GM18951 (cell line): ENCODE results near the gene RIPOR3.
"Not testable (repeated sequence)": the region's sequence is repeated elsewhere in the genome, so short reads cannot be mapped to it uniquely, and the experiment has no call there.

Experiments
- POLR2A ChIP-seq: IDR thresholded peaks from 4 replicates; pipeline ENCODE4 v1.6.1; 2011; ENCODE audit warnings: mild to moderate bottlenecking; ENCODE audit not compliant: insufficient read length, insufficient read depth; ENCODE audit errors: extremely low read depth
- in situ Hi-C: fragments of 300-500 bp; cut with MboI; formaldehyde crosslinking; loops from one replicate; pipeline ENCODE4 v1.12.0; 2022; ENCODE audit warnings: low sequenced_read_pairs, mixed read lengths, inconsistent platforms; ENCODE audit not compliant: unreplicated experiment

RIPOR3 gene

DNA sequence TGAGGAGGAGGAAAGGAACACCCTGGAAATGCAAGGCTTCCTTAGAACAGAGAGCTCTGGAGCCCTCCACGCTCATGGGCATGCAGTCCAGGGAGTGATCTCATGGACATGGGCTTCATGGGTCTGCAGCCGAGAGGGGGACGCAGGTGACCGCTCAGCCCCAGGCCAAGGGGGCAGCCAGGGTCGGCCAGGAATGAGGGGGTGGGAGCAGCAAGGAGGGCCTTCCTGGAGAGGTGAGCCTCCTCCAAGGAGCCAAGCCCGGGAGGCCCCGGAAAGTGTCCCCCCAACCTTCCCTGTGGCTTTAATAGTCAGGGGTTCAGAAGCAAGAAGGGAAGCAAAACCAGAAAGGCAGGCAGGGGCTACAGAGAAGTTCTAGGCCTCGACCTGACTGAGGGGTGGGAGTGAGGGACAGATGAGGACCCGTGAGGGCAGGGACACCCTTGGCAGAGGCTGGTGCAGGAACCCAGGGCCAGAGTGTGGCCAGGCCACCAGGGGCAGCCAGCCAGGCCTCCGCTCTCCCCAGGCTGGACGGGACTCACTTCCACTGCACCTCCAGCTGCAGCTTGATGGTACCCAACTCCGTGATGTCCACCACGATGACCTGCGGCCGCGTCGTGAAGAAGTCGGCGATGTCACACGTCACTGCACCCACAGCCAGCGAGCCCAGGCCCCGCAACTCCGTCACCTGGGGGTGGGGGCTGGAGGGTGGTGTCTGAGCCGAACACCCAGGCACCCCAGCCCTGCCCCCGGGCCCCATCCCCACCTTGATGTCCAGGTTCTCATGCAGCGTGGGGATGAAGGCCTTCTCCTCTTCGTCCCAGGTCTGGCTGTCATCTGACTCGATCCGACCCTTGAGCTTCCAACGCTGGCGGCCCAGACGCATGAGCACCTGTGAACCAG lies 83.2 kb downstream of the RIPOR3 start:
- TF ChIP-seq POLR2A, result no peak
- in situ Hi-C loops, result no loop called here

DNA sequence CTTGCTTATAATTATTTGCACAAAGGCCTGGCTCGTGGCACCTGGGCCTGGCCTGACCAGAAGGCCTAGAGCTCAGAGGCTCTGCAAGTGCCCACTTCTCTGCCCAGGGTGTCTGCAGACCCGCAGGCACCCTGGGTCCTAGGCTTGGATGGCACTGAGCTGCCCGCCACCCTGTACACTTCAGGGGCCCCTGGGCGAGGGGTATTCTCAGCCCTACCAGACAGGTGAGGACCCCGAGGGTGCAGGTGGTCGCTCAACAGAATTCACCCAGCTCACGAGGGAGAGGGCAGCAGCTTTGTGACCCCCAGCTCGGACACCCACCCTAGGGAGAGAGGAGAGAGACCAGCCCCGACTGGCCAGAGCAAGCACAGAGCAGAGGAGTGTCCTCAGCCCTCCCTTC lies 83.9 kb downstream of the RIPOR3 start:
- in situ Hi-C loops, result no loop called here
- TF ChIP-seq POLR2A, result no peak

DNA sequence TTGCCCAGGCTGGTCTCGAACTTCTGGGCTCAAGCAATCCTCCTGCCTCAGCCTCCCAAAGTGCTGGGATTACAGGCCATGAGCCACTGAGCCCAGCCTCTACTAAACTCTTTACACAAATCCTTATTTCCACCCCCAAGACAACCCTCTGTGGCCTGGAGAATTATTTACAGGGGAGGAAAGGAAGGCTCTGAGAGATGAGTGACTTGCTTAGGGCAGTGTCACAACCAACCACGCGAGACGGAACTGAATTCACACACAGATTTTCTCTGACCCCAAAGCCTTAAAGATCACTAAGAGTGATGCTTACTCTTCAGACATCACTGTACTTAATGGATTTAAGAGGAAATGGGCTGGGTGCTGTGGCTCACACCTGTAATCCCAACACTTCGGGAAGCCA lies 86.2 kb downstream of the RIPOR3 start:
- in situ Hi-C loops, result no loop called here
- TF ChIP-seq POLR2A, result no peak

- in situ Hi-C loops, result no loop called here
- no peak for TF ChIP-seq POLR2A
Observed at GRCh38 chr20:50604451-50604850, 86.9 kb downstream of the RIPOR3 start.

- in situ Hi-C loops, result no loop called here
- TF ChIP-seq POLR2A, result no peak
Observed at GRCh38 chr20:50602432-50603088, 88.8 kb downstream of the RIPOR3 start.

DNA sequence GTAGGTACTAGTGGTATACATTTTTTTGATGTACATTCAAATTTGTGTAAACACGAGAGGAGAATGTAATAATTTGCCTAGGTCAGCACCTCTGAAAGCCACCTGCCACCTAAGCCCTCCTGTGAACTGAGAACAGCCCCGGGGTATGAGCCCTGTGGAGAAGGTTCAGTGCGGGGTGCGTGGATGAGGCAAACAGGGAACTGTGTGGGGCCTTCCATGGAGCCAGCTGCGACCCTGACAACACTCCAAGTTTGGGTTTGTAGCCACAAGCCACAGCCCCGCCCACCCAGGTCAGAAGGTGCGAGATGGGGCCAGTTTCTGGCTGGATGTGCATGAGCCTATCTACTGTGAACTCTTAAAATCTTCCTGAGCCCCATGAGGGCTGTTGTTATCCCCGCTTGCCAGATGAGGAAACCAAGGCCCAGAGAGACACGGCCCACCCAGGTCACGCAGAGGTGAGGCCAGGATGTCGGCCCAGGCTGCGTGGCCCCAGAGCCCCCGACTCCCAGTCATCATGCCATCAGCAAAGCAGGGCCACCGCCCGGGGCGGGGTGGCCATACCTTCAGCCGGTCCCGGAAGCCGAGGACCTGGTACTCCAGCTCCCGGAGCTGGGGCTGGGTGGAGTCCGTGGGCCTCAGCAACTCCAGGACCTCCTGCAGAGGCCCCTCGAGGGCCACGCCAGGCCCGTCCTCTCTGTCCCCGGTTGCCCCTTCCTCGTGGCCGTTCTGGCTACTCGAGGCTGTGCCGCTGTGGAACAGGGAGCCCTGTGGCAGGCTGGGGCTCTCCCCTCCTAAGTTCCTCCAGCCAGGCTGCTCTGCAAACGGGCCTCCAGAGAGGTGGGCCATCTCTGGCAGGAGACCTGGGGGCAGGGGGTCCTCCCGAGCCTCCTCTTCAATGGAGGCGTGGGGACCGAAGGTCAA lies 89.6 kb downstream of the RIPOR3 start:
- no peak for TF ChIP-seq POLR2A
- in situ Hi-C loops, result no loop called here

DNA sequence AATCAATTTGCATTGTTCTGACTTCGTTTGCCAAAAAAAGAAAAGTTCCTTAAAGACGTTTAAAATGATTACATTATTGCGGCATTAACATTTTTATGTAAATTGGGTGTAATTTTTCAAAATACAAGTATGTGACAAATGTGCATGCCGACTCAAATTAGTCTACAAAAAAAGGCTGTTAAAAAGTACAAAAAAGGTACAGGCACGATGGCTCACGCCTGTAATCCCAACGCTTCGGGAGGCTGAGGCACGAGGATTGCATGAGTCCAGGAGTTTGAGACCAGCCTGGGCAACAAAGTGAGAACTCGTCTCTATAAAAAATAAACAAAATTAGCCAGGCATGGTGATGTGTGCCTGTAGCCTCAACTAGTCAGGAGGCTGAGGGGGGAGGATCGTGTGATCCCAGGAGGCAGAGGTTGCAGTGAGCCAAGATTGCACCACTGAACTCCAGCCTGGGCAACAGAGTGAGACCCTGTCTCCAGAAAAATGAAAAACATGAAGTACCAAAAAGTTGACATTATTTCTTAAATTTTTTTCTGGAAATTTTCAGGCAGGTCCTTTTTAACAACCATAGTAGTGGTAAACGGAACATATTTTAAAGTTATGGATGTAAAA lies 91.0 kb downstream of the RIPOR3 start:
- no peak for TF ChIP-seq POLR2A
- in situ Hi-C loops, result no loop called here

DNA sequence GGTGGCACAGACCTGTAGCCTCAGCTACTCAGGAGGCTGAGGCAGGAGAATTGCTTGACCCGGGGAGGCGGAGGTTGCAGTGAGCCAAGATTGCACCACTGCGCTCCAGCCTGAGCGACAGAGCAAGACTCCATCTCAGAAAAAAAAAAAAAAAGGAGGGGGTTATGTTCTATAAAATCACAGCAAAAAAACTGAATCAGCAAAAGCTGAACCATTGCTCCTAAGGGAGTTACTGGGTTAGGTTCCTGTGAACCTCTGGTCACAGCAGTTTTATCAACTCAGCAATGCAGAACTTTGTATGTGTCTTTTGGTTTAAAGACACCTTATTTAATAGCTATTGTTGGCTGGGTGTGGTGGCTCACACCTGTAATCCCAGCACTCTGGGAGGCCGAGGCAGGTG lies 92.6 kb downstream of the RIPOR3 start:
- in situ Hi-C loops, result not testable (repeated sequence)

GRCh38 chr20:50598074-50598473 lies 93.3 kb downstream of the RIPOR3 start:
- TF ChIP-seq POLR2A, result no peak
- in situ Hi-C loops, result no loop called here

DNA sequence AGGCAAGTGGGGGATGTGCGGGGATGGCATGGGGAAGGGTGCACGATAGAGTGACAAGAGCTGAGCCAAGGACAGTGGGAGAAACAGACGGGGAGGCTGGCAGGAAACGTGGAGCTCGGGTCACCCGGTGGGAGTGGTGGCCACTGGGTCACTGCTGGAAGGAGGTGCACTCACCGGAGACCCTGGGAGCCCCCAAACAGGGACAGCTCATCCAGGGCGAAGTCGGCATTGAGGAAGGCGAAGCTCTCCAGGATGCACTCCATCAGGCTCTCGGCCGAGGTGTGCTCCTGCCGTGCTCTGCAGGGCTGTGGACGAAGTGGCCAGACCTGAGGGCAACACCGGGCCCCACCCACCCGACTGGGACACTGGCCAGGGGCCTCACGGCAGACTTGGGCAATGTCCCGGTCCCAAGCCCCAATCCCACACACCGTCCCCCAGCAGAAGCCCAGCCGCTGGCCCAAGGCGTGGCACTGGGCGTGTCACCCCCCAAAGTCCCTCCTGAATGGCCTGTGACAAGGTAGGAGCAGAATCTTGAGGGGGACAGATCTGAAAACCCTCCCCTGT lies 93.9 kb downstream of the RIPOR3 start:
- TF ChIP-seq POLR2A, result no peak
- in situ Hi-C loops, result no loop called here

DNA sequence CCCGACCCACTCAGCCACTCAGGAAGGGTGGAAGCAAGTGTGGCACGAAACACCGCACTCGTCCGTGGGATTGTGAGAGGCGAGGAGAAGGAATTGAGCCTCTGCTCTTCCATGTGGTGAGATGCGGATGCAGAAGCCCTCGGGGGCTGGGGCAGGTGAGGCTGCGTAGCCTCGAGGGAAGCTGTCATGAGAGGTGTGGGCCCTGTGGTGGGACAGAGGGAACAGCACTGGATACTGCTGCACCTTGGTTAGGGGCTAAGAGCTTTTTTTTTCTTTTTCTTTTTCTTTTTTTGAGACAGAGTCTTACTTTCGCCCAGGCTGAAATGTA lies 94.7 kb downstream of the RIPOR3 start:
- in situ Hi-C loops, result no loop called here
- TF ChIP-seq POLR2A, result no peak

GRCh38 chr20:50595988-50596693 lies 95.2 kb downstream of the RIPOR3 start:
- in situ Hi-C loops, result no loop called here
- no peak for TF ChIP-seq POLR2A
